Measurements from ENCODE around the gene KCNN2.

DNA sequence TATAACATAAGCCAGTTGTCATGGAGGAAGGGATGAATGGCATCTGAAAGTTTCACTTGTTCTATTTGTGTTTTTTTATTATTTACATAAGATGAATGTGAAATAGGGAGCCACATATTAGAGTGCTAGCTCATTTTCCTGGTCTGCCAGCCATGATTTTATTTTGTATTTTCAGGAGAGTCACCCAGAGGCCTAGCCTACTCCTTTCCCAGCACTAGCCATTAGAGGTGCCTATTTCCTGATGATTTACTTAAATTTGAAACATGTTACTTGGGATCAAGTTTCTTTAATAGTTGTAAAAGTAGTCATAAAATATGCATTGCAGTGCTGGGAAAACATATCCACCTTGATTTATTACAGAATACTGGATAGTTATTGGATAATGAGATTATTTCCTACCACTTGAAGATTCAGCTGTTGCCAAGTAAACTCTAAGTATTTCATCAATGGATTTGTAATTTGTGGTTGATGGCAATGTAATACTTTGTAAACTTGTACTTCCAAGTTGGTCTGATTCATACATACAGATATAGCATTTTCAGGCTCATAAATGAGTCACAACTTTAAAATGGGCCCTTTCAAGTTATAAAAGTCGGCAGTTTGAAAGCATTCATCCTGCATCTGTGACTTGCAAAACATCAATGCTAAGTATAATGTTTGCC lies 50.8 kb downstream of the KCNN2 start:
- TF ChIP-seq, protein P1, sequence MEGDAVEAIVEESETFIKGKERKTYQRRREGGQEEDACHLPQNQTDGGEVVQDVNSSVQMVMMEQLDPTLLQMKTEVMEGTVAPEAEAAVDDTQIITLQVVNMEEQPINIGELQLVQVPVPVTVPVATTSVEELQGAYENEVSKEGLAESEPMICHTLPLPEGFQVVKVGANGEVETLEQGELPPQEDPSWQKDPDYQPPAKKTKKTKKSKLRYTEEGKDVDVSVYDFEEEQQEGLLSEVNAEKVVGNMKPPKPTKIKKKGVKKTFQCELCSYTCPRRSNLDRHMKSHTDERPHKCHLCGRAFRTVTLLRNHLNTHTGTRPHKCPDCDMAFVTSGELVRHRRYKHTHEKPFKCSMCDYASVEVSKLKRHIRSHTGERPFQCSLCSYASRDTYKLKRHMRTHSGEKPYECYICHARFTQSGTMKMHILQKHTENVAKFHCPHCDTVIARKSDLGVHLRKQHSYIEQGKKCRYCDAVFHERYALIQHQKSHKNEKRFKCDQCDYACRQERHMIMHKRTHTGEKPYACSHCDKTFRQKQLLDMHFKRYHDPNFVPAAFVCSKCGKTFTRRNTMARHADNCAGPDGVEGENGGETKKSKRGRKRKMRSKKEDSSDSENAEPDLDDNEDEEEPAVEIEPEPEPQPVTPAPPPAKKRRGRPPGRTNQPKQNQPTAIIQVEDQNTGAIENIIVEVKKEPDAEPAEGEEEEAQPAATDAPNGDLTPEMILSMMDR (IDR thresholded peaks at IDR 0.05 in 4 of 5, conservative IDR thresholded peaks at IDR 0.05 in 1 of 5), result no peak
- no peak for TF ChIP-seq POLR2A (IDR thresholded peaks at IDR 0.05)
